CD1c-positive myeloid dendritic cell (primary cell): Measurements from ENCODE around the gene BTG1.
"Not testable (repeated sequence)": the region's sequence is repeated elsewhere in the genome, so short reads cannot be mapped to it uniquely, and the experiment has no call there.

Experiments
- DNase-seq: peaks from one replicate; pipeline ENCODE4 v3.0.0-alpha.2; 2016; ENCODE audit errors: extremely low spot score

The BTG1 gene

GRCh38 chr12:92098594-92099380 is 46.9 kb downstream of the BTG1 start:
- no peak for DNase-seq

- no peak for DNase-seq
These were observed 49.1 kb downstream of the BTG1 start for GRCh38 chr12:92096346-92097136.

- DNase-seq = no peak
These were observed 50.9 kb downstream of the BTG1 start for GRCh38 chr12:92094751-92095161.

- DNase-seq = not testable (repeated sequence)
These were observed 51.3 kb downstream of the BTG1 start for GRCh38 chr12:92094301-92094700.
